Skin epidermis (tissue), 12 donors: ENCODE measurements around the gene PSMD12.
"Not testable (repeated sequence)": the region's sequence is repeated elsewhere in the genome, so short reads cannot be mapped to it uniquely, and the experiment has no call there.

Experiments used
- H3K27ac ChIP-seq, 21 experiments: fragments of 200-600 bp; sonication (generic) in 11 of 21; one replicate each; pipeline ENCODE4 v1.5.0; 2020; ENCODE audit warnings: mild to moderate bottlenecking in 3 of 21, inconsistent platforms in 2 of 21, moderate library complexity in 2 of 21
- H3K4me3 ChIP-seq, 7 experiments: fragments of 200-600 bp; sonication (generic) in 2 of 7; one replicate each; pipeline ENCODE4 v1.5.0; 2020; ENCODE audit warnings: inconsistent platforms in 2 of 7, mild to moderate bottlenecking in 2 of 7, moderate library complexity in 1 of 7

PSMD12 gene

GRCh38 chr17:67388986-67389385 lies 22.6 kb upstream of the PSMD12 start:
- Histone ChIP-seq H3K4me3 (no peak overlapping the region), H3K27ac (no peak overlapping the region)

GRCh38 chr17:67388536-67388935 lies 22.2 kb upstream of the PSMD12 start:
- H3K27ac ChIP-seq, H3K4me3 ChIP-seq: not testable (repeated sequence)

- no peak overlapping the region for H3K4me3 ChIP-seq
- H3K27ac ChIP-seq, result no peak overlapping the region
Observed at GRCh38 chr17:67386965-67387551, 20.7 kb upstream of the PSMD12 start.

- Histone ChIP-seq H3K27ac (no peak overlapping the region), H3K4me3 (no peak overlapping the region)
Observed at GRCh38 chr17:67385122-67385988, 19.0 kb upstream of the PSMD12 start.

GRCh38 chr17:67381929-67382257 lies 15.5 kb upstream of the PSMD12 start:
- Histone ChIP-seq H3K27ac (no peak overlapping the region), H3K4me3 (no peak overlapping the region)

GRCh38 chr17:67379251-67379630 lies 12.9 kb upstream of the PSMD12 start:
- peak overlapping the region; percentile 51 to 80 (median 69) for H3K4me3 ChIP-seq
- peak overlapping the region in 17 of 21 experiments; percentile 24 to 94 (median 85) for H3K27ac ChIP-seq

- H3K27ac ChIP-seq, result peak overlapping the region; percentile 68 to 94 (median 85)
Observed at GRCh38 chr17:67378454-67379250, 12.3 kb upstream of the PSMD12 start.

GRCh38 chr17:67377488-67378453 lies 11.4 kb upstream of the PSMD12 start:
- H3K27ac ChIP-seq, result peak overlapping the region; percentile 68 to 94 (median 85)
- H3K4me3 ChIP-seq, result peak overlapping the region; percentile 51 to 80 (median 69)

More at GRCh38 chr17:67378454-67379250, 12.3 kb upstream of the PSMD12 start:
- H3K4me3 ChIP-seq, result peak overlapping the region; percentile 51 to 80 (median 69)

- Histone ChIP-seq H3K4me3 (peak within 1 kb of the TSS; percentile 51 to 80 (median 69)), H3K27ac (peak within 1 kb of the TSS; percentile 68 to 94 (median 85))
Observed at GRCh38 chr17:67376737-67377487, 10.5 kb upstream of the PSMD12 start, which contains the start of gene PITPNC1. Gene PITPNC1, plus strand, starts transcription at chr17:67377281.

GRCh38 chr17:67376415-67376736 lies 10.0 kb upstream of the PSMD12 start:
- Histone ChIP-seq H3K27ac (peak overlapping the region in 20 of 21 experiments; percentile 5 to 94 (median 85)), H3K4me3 (peak overlapping the region in 6 of 7 experiments; percentile 53 to 80 (median 72))

GRCh38 chr17:67375716-67376115 lies 9.3 kb upstream of the PSMD12 start:
- Histone ChIP-seq H3K27ac (no peak overlapping the region), H3K4me3 (no peak overlapping the region)

- Histone ChIP-seq H3K4me3 (no peak overlapping the region), H3K27ac (peak overlapping the region in 1 of 21 experiments; percentile 2)
Observed at GRCh38 chr17:67375054-67375427, 8.7 kb upstream of the PSMD12 start.

- no peak overlapping the region for H3K4me3 ChIP-seq
- H3K27ac ChIP-seq, result no peak overlapping the region
Observed at GRCh38 chr17:67374329-67375053, 8.1 kb upstream of the PSMD12 start.

- Histone ChIP-seq H3K4me3 (no peak overlapping the region), H3K27ac (no peak overlapping the region)
Observed at GRCh38 chr17:67372751-67373150, 6.4 kb upstream of the PSMD12 start.

GRCh38 chr17:67369676-67370075 lies 3.3 kb upstream of the PSMD12 start:
- H3K4me3 ChIP-seq, result no peak overlapping the region
- peak overlapping the region in 1 of 21 experiments; percentile 10 for H3K27ac ChIP-seq

GRCh38 chr17:67365738-67366192 lies 612 bp downstream of the PSMD12 start:
- Histone ChIP-seq H3K27ac (peak overlapping the region; percentile 67 to 99 (median 95)), H3K4me3 (peak overlapping the region; percentile 60 to 96 (median 86))

GRCh38 chr17:67364847-67365737 lies 1.3 kb downstream of the PSMD12 start:
- Histone ChIP-seq H3K27ac (peak overlapping the region in 19 of 21 experiments; percentile 83 to 99 (median 95)), H3K4me3 (peak overlapping the region; percentile 60 to 96 (median 86))
